SIG-M5 treated with dmso at 0.1 percent for 504 hours (cell line): ENCODE data around the gene NRXN2.

Experiments
- DNase-seq: peaks from one replicate; lab custom pipeline; 2025; ENCODE audit not compliant: unreplicated experiment; lab: John Stamatoyannopoulos, UW

NRXN2 gene

GRCh38 chr11:64744544-64745188 lies 21.7 kb upstream of the NRXN2 start:
- DNase-seq, result no peak

GRCh38 chr11:64743591-64744543 lies 20.9 kb upstream of the NRXN2 start, which contains the start of gene RASGRP2:
Gene RASGRP2 (minus strand): TSS chr11:64744142. CDS start chr11:64742866, 1,276 bp downstream.
- peak; percentile 79 for DNase-seq

GRCh38 chr11:64742889-64743590 lies 20.0 kb upstream of the NRXN2 start:
- peak; percentile 92 for DNase-seq

- peak; percentile 15 for DNase-seq
Measured at GRCh38 chr11:64742087-64742888, 19.3 kb upstream of the NRXN2 start.

- DNase-seq, result peak; percentile 41
Measured at GRCh38 chr11:64741375-64742086, 18.5 kb upstream of the NRXN2 start.

GRCh38 chr11:64739871-64740270 lies 16.9 kb upstream of the NRXN2 start:
- DNase-seq, result no peak

- DNase-seq, result no peak
Measured at GRCh38 chr11:64736654-64737053, 13.7 kb upstream of the NRXN2 start.

GRCh38 chr11:64735725-64736259 lies 12.8 kb upstream of the NRXN2 start:
- DNase-seq, result no peak

- no peak for DNase-seq
Measured at GRCh38 chr11:64734811-64735724, 12.1 kb upstream of the NRXN2 start.

GRCh38 chr11:64731601-64732000 lies 8.6 kb upstream of the NRXN2 start:
- DNase-seq, result no peak

- DNase-seq, result peak; percentile 28
Measured at GRCh38 chr11:64729851-64730382, 6.9 kb upstream of the NRXN2 start.

- DNase-seq, result no peak
Measured at GRCh38 chr11:64728757-64729365, 5.9 kb upstream of the NRXN2 start.

GRCh38 chr11:64726867-64727530 lies 4.0 kb upstream of the NRXN2 start:
- DNase-seq, result no peak

- no peak for DNase-seq
Measured at GRCh38 chr11:64726211-64726641, 3.2 kb upstream of the NRXN2 start.

GRCh38 chr11:64724863-64725532 lies 2.0 kb upstream of the NRXN2 start:
- DNase-seq, result no peak

GRCh38 chr11:64723907-64724862 lies 1.2 kb upstream of the NRXN2 start:
- DNase-seq, result no peak
